SK-N-DZ (cell line): ENCODE measurements around the gene DNAJC15.
A peak's percentile ranks its signal among the peaks of the same experiment; 100 is the strongest.

Experiments
- DNase-seq: peaks from one replicate; pipeline ENCODE4 v3.0.0-alpha.2; 2015; ENCODE audit warnings: low spot score

DNAJC15 gene

GRCh38 chr13:43154156-43154651 lies 130.8 kb downstream of the DNAJC15 start:
- DNase-seq, result peak; percentile 41

- no peak for DNase-seq
Measured at GRCh38 chr13:43154839-43155238, 131.5 kb downstream of the DNAJC15 start.

- DNase-seq, result no peak
Measured at GRCh38 chr13:43156916-43157315, 133.5 kb downstream of the DNAJC15 start.

- no peak for DNase-seq
Measured at GRCh38 chr13:43157796-43158195, 134.4 kb downstream of the DNAJC15 start.

GRCh38 chr13:43158516-43158915 lies 135.1 kb downstream of the DNAJC15 start:
- no peak for DNase-seq

GRCh38 chr13:43159026-43159461 lies 135.7 kb downstream of the DNAJC15 start:
- peak; percentile 18 for DNase-seq
